GM18498 (cell line): Measurements from ENCODE around the gene DHDH.

ENCODE experiments used
- ATAC-seq: cut with Tn5 transposase; IDR thresholded peaks from one replicate; pipeline ENCODE4 v1.9.1; 2021; ENCODE audit warnings: mild to moderate bottlenecking, moderate library complexity; ENCODE audit not compliant: unreplicated experiment

Gene DHDH

DNA sequence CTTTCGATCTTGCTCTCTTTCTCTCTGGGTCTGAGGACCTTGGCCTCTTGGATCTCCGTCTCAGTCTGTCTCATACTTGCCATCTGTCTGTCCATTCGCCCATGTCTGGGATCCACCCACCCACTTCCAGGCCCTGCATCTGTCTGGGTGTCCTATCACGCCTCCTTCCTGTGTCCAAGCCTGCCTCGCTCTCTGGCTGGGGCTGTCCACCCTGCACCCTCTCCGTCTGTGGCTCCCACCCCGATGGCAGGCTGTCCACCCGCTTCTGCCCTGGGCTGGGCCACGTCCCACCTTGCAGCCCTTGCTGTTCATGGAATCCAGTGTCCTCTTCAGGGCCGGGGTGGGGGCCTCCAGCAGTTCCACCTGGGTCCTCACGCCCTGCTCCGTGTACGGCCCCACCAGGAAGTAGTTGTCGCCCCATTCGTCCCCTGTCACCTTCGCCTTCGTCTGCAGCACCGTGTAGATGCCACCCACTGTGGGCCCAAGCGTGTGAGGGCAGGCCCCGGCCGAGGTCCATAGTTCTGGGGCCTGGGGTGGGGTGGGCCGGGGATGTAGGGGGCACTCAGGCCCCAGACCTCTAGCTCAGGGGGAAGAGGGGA lies 57.6 kb downstream of the DHDH start:
- ATAC-seq, result no peak

DNA sequence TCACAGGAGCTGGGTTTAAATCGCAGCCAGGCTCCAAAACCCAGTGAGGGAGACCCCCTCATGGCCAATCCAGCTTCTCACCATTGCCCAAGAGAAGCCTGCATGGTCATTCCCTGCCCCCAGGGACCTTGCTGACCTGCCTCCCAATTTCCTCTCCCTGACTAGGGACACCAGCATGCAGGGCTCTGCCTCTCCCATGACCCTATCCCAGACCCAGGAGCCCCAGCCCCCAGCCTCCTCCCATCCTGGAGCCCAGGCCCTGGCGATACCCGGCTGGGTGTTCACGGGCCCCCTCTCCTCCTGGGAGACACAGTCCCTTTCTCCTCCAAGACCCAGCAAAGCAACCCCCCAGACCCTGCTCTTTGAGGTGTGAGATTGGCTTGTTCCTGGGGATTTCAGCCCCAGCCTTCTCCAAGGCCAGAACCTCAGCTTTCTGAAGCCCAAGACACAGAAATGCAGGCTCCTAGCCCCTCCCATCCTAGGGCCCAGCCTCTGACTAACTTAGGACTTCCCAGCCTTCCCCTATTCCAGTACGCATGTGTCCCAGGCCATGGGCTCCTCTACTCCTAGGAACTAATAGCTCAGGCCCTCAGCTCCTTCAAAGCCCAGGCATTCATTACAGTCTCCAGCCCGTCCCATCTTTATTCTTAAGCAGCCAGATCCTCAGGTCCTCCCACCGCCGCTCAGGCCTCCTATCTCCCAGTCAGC lies 58.5 kb downstream of the DHDH start:
- ATAC-seq, result no peak

DNA sequence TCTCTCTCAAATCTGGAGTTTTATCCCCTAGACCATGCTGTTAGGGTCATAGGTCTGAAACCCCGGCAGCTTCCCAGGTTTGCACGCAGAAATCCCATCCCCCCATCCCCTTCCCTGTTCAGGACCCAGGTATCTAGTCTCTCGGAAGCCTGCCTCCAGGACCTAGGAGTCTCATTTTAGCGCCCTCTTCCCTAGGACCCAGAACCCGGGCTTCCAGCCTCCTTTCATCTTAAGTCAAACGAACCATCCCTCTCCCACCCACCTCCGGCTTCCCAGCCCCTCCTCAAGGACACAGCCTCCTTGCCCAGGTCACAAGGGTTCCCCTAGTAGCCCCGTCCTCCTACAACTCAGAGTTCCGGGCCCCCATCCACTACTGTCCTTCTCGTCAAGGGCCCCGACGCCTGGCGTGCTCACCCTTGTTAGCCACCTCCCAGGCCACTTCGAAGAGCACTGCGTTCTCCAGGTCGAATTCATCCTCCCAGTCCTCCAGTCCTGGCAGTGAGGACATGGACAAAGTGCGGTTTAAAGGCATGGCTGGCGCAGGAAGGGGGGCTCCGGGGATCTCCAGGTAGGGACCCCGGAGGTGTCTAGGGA lies 59.2 kb downstream of the DHDH start:
- peak; percentile 4 for ATAC-seq

DNA sequence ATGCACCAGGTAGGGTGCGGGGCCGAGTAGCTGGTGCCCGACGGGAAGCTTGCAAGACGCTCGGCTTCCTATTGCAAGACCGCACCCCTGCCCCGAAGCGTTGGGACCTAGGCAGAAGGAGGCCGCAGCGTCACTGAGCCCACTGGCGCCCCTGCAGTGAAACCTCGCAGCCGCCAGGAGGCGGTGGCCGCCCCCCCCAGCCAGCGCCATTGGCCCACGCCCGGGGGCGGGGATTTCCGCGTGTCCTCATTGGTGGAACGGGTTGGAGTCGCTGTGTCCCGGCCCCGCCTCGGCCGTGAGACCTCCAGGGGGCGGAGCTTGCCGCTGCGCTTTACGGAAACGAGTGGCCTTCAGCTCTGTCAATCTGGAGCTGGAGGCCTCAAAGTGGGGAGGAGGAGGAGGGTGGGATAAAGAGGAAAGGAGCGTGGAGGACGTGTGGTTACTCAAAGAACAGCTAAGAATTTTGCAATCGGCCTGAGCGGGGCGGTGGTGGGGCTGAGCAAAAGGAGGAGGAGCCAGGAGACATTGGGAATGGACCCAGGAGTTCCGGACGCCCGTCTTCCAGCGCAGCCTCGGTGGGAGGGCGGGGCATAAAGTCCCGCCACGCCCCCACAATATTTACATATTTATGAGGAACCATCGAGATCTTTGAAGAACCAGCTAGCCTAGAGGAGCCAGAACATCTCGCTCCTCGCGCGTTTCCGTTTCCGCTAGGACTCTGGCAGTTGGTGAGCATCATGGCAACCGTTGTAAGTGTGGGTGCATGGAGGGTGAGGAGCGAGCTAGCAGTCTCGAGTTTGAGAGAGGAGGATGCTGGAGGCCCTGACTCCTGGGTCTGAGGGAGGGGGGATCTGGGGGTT lies 59.9 kb downstream of the DHDH start, which contains the start of the genes GYS1 and RUVBL2:
TSS of gene GYS1 (minus strand) at position 135 of the 860 bp plus-strand sequence. CDS start 197 bp downstream, outside the sequence.
TSS of gene RUVBL2 (plus strand) at position 713 of the 860 bp plus-strand sequence. CDS start at position 738, 25 bp downstream.
- ATAC-seq, result peak; percentile 85

DNA sequence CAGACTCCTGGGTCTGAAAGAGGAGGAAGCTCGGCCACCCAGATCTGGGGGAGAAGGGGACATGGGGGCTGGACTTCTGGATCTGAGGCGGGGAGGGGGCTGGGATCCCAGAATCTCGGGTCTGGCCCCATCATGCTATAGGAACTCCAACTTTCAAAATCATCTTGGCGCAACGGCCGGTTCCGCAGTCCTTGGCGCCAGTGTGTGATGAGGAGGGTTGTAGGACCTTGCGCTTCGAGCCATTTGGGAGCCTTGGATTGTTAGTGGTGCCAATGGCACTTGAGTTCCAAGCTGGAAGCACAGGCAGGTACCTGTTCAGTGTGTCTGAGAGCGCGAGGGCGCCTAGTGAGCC lies 60.5 kb downstream of the DHDH start:
- no peak for ATAC-seq
